Measurements from ENCODE around the gene FOXD4L6.
"Not testable (repeated sequence)": the region's sequence is repeated elsewhere in the genome, so short reads cannot be mapped to it uniquely, and the experiment has no call there.

FOXD4L6 gene

GRCh38 chr9:41128581-41128980 lies at the start of gene FOXD4L6:
TSS of gene FOXD4L6 (minus strand) at chr9:41128681. CDS start at chr9:41128383, 298 bp downstream.
- TF ChIP-seq, protein P1, sequence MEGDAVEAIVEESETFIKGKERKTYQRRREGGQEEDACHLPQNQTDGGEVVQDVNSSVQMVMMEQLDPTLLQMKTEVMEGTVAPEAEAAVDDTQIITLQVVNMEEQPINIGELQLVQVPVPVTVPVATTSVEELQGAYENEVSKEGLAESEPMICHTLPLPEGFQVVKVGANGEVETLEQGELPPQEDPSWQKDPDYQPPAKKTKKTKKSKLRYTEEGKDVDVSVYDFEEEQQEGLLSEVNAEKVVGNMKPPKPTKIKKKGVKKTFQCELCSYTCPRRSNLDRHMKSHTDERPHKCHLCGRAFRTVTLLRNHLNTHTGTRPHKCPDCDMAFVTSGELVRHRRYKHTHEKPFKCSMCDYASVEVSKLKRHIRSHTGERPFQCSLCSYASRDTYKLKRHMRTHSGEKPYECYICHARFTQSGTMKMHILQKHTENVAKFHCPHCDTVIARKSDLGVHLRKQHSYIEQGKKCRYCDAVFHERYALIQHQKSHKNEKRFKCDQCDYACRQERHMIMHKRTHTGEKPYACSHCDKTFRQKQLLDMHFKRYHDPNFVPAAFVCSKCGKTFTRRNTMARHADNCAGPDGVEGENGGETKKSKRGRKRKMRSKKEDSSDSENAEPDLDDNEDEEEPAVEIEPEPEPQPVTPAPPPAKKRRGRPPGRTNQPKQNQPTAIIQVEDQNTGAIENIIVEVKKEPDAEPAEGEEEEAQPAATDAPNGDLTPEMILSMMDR (IDR thresholded peaks at IDR 0.05) = not testable (repeated sequence)

GRCh38 chr9:41088450-41089059 lies 39.9 kb downstream of the FOXD4L6 start:
- TF ChIP-seq, protein P1 (IDR thresholded peaks at IDR 0.05) = peak; percentile 47; the same call in 1 of the 2 replicates
